Measurements from ENCODE around the gene SIK2. TPM values are rescaled to one million over a fixed set of nuclear protein-coding genes. Genes with fewer than 3 reads are reported as not detected.

Gene SIK2
- total RNA-seq, 3 donors from 2014 or later (not counting 1 experiment from before 2014, with no cell fraction given): 7.1 to 14.3 (median 8.4) TPM

DNA sequence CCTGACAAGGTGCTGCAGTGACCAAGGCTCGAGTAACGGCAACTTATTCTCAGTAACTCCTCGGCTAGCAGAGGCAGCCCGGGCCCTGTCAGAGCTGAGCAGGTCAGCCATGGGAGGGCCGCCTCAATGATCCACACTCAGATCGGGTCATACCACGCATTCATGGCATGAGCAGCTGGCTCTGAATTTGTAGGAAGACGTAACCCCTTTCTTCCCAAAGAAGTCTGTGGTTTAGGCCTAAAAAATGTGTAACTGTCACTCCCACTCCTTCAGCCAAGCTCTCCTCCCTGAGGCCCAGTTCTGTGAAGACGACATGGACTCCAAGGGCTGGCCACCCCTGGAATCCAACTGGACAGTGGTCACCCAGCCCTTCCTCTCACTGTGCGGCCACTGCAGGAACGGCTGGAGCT lies 133.9 kb downstream of the SIK2 start:
- intact Hi-C loops (cut with micrococcal nuclease): no loop called here
- Mint-ChIP-seq H3K4me1 (no peaks in the 10 kb centered on the region), H3K4me3 (no peak overlapping the region), H3K27ac (no peak overlapping the region), H3K9me3 (no peaks in the 10 kb centered on the region), H3K36me3 (peaks cover 8% of the 10 kb centered on the region), H3K27me3 (ENCODE audit: low read depth in 2 of 2) (no peaks in the 10 kb centered on the region)
- H3K36me3 ChIP-seq (ENCODE audit: control insufficient read depth, insufficient read depth, low read length): peaks cover 5% of the 10 kb centered on the region
- no peak for DNase-seq
- H3K4me3 ChIP-seq (ENCODE audit: low read length): no peak overlapping the region
- 95% methylated on average over 11 of the region's 11 CpGs for WGBS (ENCODE audit: insufficient coverage)
- no peak overlapping the region for H3K27ac ChIP-seq (ENCODE audit: low read length)
- no peaks in the 10 kb centered on the region for H3K27me3 ChIP-seq (ENCODE audit: control insufficient read depth, insufficient read depth, low read length)
- ATAC-seq: no peak
- TF ChIP-seq, protein P1, sequence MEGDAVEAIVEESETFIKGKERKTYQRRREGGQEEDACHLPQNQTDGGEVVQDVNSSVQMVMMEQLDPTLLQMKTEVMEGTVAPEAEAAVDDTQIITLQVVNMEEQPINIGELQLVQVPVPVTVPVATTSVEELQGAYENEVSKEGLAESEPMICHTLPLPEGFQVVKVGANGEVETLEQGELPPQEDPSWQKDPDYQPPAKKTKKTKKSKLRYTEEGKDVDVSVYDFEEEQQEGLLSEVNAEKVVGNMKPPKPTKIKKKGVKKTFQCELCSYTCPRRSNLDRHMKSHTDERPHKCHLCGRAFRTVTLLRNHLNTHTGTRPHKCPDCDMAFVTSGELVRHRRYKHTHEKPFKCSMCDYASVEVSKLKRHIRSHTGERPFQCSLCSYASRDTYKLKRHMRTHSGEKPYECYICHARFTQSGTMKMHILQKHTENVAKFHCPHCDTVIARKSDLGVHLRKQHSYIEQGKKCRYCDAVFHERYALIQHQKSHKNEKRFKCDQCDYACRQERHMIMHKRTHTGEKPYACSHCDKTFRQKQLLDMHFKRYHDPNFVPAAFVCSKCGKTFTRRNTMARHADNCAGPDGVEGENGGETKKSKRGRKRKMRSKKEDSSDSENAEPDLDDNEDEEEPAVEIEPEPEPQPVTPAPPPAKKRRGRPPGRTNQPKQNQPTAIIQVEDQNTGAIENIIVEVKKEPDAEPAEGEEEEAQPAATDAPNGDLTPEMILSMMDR (IDR thresholded peaks at IDR 0.05): no peak
- no peaks in the 10 kb centered on the region for H3K4me1 ChIP-seq (ENCODE audit: control insufficient read depth, insufficient read depth, low read length)
- H3K9me3 ChIP-seq (ENCODE audit: control insufficient read depth, insufficient read depth, low read length): no peaks in the 10 kb centered on the region

DNA sequence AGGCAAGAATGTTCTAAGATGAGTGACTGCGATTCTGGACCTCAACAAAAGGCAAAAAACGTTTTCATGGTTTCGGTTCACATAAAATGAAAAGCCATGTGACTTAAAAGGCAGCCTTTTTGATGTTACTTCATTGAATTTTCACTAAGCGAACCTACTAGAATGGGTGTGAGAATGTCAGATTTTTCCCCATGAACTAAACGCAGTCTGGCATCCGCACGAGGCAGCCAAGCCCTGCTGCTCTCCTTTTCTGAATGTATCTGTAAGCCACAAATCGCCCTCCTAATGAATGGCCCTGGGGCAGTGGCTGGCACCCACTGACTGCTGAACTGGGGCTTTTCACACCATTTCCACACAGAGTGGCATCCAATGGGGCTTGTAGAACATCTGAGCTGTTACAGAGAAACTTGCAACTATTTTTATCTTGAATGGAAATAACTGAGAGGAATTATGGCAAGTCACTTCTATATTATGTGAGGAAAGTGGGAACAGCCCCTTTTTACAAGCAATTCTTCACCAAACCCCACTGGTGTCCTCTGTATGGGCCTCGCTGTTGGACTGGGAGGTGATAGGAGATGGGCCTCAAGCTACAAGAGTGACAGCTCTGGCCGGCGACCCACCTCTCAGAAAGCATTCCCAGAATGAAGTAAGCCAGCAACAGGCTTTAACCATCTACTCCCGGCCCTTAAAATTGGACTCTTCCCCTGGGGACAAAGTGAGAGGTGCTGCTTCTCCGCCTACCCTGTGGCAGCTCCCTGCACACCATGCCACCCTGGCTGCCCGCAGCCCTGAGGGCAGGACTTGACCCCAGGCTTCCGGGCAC lies 134.6 kb downstream of the SIK2 start:
- H3K27ac ChIP-seq (ENCODE audit: low read length): no peak overlapping the region
- peaks cover 11% of the 10 kb centered on the region for H3K36me3 ChIP-seq (ENCODE audit: control insufficient read depth, insufficient read depth, low read length)
- DNase-seq (no peak), ATAC-seq (peak in 1 of 3 donors; percentile 14)
- no peaks in the 10 kb centered on the region for H3K4me1 ChIP-seq (ENCODE audit: control insufficient read depth, insufficient read depth, low read length)
- intact Hi-C loops (cut with micrococcal nuclease): no loop called here
- Mint-ChIP-seq H3K27ac (peak overlapping the region in 1 of 2 donors; percentile 68), H3K9me3 (no peaks in the 10 kb centered on the region), H3K4me3 (no peak overlapping the region), H3K36me3 (peaks cover 14% of the 10 kb centered on the region), H3K27me3 (ENCODE audit: low read depth in 2 of 2) (no peaks in the 10 kb centered on the region), H3K4me1 (no peaks in the 10 kb centered on the region)
- H3K27me3 ChIP-seq (ENCODE audit: control insufficient read depth, insufficient read depth, low read length): no peaks in the 10 kb centered on the region
- TF ChIP-seq, protein P1 (IDR thresholded peaks at IDR 0.05): no peak
- 93% methylated on average over 14 of the region's 15 CpGs for WGBS (ENCODE audit: insufficient coverage)
- no peak overlapping the region for H3K4me3 ChIP-seq (ENCODE audit: low read length)
- H3K9me3 ChIP-seq (ENCODE audit: control insufficient read depth, insufficient read depth, low read length): no peaks in the 10 kb centered on the region

DNA sequence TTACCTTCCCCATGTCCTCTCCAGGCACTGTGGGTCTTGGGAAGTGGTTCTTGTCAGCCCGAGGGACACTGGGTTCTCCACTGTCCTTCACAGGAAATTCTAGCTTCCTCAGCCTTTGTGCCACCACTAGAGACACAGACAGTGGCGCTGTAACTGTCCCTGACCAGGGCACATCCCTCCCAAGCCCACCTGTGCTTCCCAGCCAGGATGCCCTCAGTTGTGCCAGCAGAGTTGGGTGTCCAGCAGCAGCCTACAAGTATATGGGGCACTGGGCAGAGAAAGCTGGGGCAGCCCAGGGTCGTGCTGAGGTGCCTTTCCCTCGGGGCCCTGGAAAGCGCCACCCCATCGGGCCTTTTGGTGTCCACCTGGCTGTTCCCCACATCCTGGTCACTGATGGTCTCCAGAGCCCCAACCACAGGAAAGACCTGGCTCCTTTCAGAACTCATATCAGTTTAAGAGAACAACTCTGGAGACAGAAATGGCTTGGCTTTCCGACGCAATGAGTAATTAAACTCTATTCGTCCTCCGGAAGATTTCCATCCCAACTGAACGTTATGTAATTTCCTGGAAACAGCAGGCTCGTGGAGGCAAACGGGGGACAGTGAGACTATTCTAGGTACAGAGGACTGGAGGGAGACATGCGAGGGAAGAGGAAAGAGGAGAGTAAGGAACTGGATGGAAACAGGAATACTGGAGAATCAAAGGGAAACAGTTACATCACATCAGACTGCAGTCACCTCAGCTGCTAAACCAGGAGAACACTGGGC lies 135.4 kb downstream of the SIK2 start:
- intact Hi-C loops (cut with micrococcal nuclease): no loop called here
- Mint-ChIP-seq H3K4me1 (no peaks in the 10 kb centered on the region), H3K36me3 (peaks cover 14% of the 10 kb centered on the region), H3K27ac (peak overlapping the region in 1 of 2 donors; percentile 68), H3K9me3 (no peaks in the 10 kb centered on the region), H3K4me3 (no peak overlapping the region), H3K27me3 (ENCODE audit: low read depth in 2 of 2) (no peaks in the 10 kb centered on the region)
- Histone ChIP-seq H3K27me3 (ENCODE audit: control insufficient read depth, insufficient read depth, low read length) (no peaks in the 10 kb centered on the region), H3K4me1 (ENCODE audit: control insufficient read depth, insufficient read depth, low read length) (no peaks in the 10 kb centered on the region), H3K36me3 (ENCODE audit: control insufficient read depth, insufficient read depth, low read length) (peaks cover 17% of the 10 kb centered on the region), H3K9me3 (ENCODE audit: control insufficient read depth, insufficient read depth, low read length) (no peaks in the 10 kb centered on the region), H3K27ac (ENCODE audit: low read length) (no peak overlapping the region), H3K4me3 (ENCODE audit: low read length) (no peak overlapping the region)
- DNase-seq: no peak
- 92% methylated on average over 14 of the region's 14 CpGs for WGBS (ENCODE audit: insufficient coverage)
- TF ChIP-seq, protein P1 (IDR thresholded peaks at IDR 0.05): no peak
- peak in 1 of 3 donors; percentile 6 for ATAC-seq

Measured in natural killer cell (primary cell).